Astrocyte (in vitro differentiated cells and primary cell): ENCODE data around the gene ADSS1. TPM values are rescaled to one million over a fixed set of nuclear protein-coding genes. Genes with fewer than 3 reads are reported as not detected.
A peak's percentile ranks its signal among the peaks of the same experiment; 100 is the strongest.

ENCODE experiments used
- DNase-seq: peaks from one replicate; pipeline ENCODE4 v3.0.0-alpha.2; 2010; ENCODE audit warnings: low read depth
- FAIRE-seq: peaks from 2 replicates; lab custom pipeline; 2011; peaks lifted over from hg19 to GRCh38; lab: Jason Lieb, UNC
- H2AFZ ChIP-seq: 2 replicates; pipeline ENCODE4 v1.6.0; 2012; ENCODE audit warnings: low read depth, low read length, inconsistent platforms
- H3K27ac ChIP-seq: 2 replicates; pipeline ENCODE4 v1.5.1; 2011; ENCODE audit warnings: low read depth, low read length, inconsistent platforms
- H3K27me3 ChIP-seq: 2 replicates; pipeline ENCODE4 v1.6.0; 2011; ENCODE audit warnings: low read length, inconsistent platforms; ENCODE audit not compliant: insufficient read depth
- H3K36me3 ChIP-seq: 2 replicates; pipeline ENCODE4 v1.5.1; 2011; ENCODE audit warnings: low read length, inconsistent platforms; ENCODE audit not compliant: insufficient read depth
- H3K4me1 ChIP-seq: 2 replicates; pipeline ENCODE4 v1.5.1; 2011; ENCODE audit warnings: low read length, inconsistent platforms; ENCODE audit not compliant: insufficient read depth
- H3K4me2 ChIP-seq: 2 replicates; pipeline ENCODE4 v1.6.0; 2012; ENCODE audit warnings: low read length, inconsistent platforms
- H3K4me3 ChIP-seq: 2 replicates; pipeline ENCODE4 v1.5.1; 2011; ENCODE audit warnings: low read depth, mild to moderate bottlenecking, low read length, inconsistent platforms; ENCODE audit not compliant: insufficient read depth
- H3K79me2 ChIP-seq: 2 replicates; pipeline ENCODE4 v1.6.0; 2012; ENCODE audit warnings: mild to moderate bottlenecking, low read length, inconsistent platforms; ENCODE audit not compliant: insufficient read depth
- H3K9ac ChIP-seq: 2 replicates; pipeline ENCODE4 v1.6.0; 2012; ENCODE audit warnings: mild to moderate bottlenecking, low read length, inconsistent platforms
- H3K9me3 ChIP-seq: 2 replicates; pipeline ENCODE4 v1.5.1; 2012; ENCODE audit warnings: low read depth, mild to moderate bottlenecking, low read length, inconsistent platforms; ENCODE audit not compliant: insufficient read depth
- H4K20me1 ChIP-seq: 2 replicates; pipeline ENCODE4 v1.6.0; 2012; ENCODE audit warnings: low read length, inconsistent platforms; ENCODE audit not compliant: insufficient read depth
- H3K27ac Mint-ChIP-seq: one replicate; pipeline ENCODE4 v1.8.0; 2021; ENCODE audit warnings: mild to moderate bottlenecking, mixed read lengths; ENCODE audit not compliant: unreplicated experiment
- H3K27me3 Mint-ChIP-seq: one replicate; pipeline ENCODE4 v1.8.0; 2021; ENCODE audit warnings: low read depth, mixed read lengths; ENCODE audit not compliant: unreplicated experiment
- H3K36me3 Mint-ChIP-seq: one replicate; pipeline ENCODE4 v1.8.0; 2021; ENCODE audit warnings: low read depth, mixed read lengths; ENCODE audit not compliant: unreplicated experiment
- H3K4me1 Mint-ChIP-seq: one replicate; pipeline ENCODE4 v1.8.0; 2021; ENCODE audit warnings: low read depth, mixed read lengths; ENCODE audit not compliant: unreplicated experiment
- H3K4me3 Mint-ChIP-seq: one replicate; pipeline ENCODE4 v1.8.0; 2021; ENCODE audit warnings: mild to moderate bottlenecking, moderate library complexity, mixed read lengths; ENCODE audit not compliant: unreplicated experiment
- H3K9me3 Mint-ChIP-seq: one replicate; pipeline ENCODE4 v1.8.0; 2021; ENCODE audit warnings: mild to moderate bottlenecking, mixed read lengths; ENCODE audit not compliant: unreplicated experiment
- EZH2 ChIP-seq: IDR thresholded peaks from 2 replicates; pipeline ENCODE4 v1.6.1; 2012; ENCODE audit warnings: mild to moderate bottlenecking, low read length, inconsistent platforms; ENCODE audit not compliant: insufficient read depth
- total RNA-seq: library from RNA; stranded (reverse); gene quantifications from 2 replicates; pipeline ENCODE4 v1.2.1, GENCODE V29; 2021
- TF ChIP-seq, protein P1 (sequence below): IDR thresholded peaks from 2 replicates; pipeline ENCODE4 v1.5.1; 2011; ENCODE audit warnings: low read depth, mild to moderate bottlenecking, inconsistent platforms, low read length, moderate library complexity; ENCODE audit not compliant: insufficient read depth

ADSS1 gene
- total RNA-seq, 1 donor from 2014 or later, result 4.4 TPM

DNA sequence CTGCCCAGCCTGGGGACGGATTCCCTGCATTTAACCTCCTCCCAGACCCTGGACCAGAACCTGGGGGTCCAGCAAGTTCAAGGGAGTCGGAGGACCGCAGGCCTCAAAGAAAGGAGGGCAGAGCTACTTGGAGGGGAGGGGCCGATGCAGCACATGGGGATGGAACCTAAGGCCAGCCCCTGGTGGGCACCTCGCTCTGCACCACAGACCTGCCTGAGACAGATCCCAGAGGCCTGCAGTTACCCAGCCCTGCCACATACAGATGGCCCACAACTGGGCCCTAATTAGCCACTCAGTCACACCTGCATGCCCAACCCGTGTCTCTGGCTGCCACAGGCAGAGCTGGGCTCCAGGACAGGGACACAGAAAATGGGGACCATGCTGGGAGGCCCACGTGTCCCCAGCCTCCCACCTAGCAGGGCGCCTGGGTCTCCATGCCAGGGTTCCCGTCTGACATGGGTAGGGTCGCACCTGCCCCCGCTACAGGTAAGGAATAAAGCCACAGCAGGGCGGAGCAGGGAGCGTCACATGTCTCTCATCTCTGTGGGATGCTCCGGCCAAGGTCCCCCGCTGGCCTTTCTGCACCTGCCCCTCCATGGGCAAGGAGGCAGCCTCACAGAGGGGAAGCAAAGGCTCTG lies 54.8 kb downstream of the ADSS1 start:
- Mint-ChIP-seq H3K36me3 (peaks cover 4% of the 10 kb centered on the region), H3K27ac (no peak overlapping the region), H3K4me3 (no peak overlapping the region), H3K9me3 (no peaks in the 10 kb centered on the region), H3K4me1 (no peaks in the 10 kb centered on the region), H3K27me3 (no peaks in the 10 kb centered on the region)
- Histone ChIP-seq H3K4me1 (no peaks in the 10 kb centered on the region), H2AFZ (no peak overlapping the region), H3K27ac (no peak overlapping the region), H3K9ac (no peak overlapping the region), H3K4me3 (no peak overlapping the region), H3K9me3 (no peaks in the 10 kb centered on the region), H3K4me2 (no peak overlapping the region), H3K36me3 (no peaks in the 10 kb centered on the region), H3K79me2 (peaks cover 16% of the 10 kb centered on the region), H4K20me1 (peaks cover 68% of the 10 kb centered on the region), H3K27me3 (no peaks in the 10 kb centered on the region)
- TF ChIP-seq EZH2, result no peak
- TF ChIP-seq, protein P1, sequence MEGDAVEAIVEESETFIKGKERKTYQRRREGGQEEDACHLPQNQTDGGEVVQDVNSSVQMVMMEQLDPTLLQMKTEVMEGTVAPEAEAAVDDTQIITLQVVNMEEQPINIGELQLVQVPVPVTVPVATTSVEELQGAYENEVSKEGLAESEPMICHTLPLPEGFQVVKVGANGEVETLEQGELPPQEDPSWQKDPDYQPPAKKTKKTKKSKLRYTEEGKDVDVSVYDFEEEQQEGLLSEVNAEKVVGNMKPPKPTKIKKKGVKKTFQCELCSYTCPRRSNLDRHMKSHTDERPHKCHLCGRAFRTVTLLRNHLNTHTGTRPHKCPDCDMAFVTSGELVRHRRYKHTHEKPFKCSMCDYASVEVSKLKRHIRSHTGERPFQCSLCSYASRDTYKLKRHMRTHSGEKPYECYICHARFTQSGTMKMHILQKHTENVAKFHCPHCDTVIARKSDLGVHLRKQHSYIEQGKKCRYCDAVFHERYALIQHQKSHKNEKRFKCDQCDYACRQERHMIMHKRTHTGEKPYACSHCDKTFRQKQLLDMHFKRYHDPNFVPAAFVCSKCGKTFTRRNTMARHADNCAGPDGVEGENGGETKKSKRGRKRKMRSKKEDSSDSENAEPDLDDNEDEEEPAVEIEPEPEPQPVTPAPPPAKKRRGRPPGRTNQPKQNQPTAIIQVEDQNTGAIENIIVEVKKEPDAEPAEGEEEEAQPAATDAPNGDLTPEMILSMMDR, result no peak
- DNase-seq (no peak), FAIRE-seq (no peak)

DNA sequence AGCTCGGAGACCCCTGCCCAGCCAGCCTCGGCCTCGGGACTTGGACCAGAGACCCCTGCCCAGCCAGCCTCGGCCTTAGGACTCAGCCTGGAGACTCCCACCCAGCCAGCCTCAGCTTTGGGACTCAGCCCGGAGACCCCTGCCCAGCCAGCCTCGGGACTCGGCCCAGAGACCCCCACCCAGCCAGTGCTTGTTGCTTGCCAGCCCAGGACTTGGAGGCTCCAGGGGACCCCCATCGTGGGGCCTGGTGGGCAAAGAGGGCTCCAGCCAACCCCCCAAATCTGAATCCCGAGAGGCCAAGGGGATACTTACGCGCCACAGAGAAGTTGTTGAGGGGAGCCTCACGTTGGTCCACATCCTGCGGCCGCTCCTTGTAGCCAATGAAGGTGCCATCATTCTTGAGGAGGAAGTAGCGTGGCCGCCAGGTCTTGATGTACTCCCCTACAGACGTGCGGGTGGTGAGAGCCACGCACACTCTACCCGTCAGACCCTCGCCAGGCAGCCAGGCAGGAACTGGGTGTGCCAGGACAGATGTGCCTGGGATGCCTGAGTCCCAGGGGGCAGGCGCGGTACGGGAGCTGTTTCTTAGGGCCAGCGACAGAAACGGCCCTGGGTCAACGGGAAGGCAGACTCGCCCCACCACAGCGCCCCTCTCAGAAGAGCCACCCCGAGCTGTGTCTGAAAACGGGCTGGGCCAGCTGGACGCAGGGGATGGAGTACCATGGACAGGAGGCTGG lies 55.9 kb downstream of the ADSS1 start:
- Histone ChIP-seq H3K9me3 (no peaks in the 10 kb centered on the region), H3K9ac (no peak overlapping the region), H3K79me2 (peaks cover 28% of the 10 kb centered on the region), H3K27me3 (no peaks in the 10 kb centered on the region), H2AFZ (no peak overlapping the region), H3K36me3 (no peaks in the 10 kb centered on the region), H4K20me1 (peaks cover 79% of the 10 kb centered on the region), H3K27ac (no peak overlapping the region), H3K4me2 (no peak overlapping the region), H3K4me1 (no peaks in the 10 kb centered on the region), H3K4me3 (no peak overlapping the region)
- H3K27ac Mint-ChIP-seq, result no peak overlapping the region
- no peaks in the 10 kb centered on the region for H3K27me3 Mint-ChIP-seq
- no peaks in the 10 kb centered on the region for H3K9me3 Mint-ChIP-seq
- DNase-seq (no peak), FAIRE-seq (no peak)
- H3K36me3 Mint-ChIP-seq, result peaks cover 4% of the 10 kb centered on the region
- H3K4me1 Mint-ChIP-seq, result no peaks in the 10 kb centered on the region
- TF ChIP-seq EZH2, result no peak
- H3K4me3 Mint-ChIP-seq, result no peak overlapping the region

DNA sequence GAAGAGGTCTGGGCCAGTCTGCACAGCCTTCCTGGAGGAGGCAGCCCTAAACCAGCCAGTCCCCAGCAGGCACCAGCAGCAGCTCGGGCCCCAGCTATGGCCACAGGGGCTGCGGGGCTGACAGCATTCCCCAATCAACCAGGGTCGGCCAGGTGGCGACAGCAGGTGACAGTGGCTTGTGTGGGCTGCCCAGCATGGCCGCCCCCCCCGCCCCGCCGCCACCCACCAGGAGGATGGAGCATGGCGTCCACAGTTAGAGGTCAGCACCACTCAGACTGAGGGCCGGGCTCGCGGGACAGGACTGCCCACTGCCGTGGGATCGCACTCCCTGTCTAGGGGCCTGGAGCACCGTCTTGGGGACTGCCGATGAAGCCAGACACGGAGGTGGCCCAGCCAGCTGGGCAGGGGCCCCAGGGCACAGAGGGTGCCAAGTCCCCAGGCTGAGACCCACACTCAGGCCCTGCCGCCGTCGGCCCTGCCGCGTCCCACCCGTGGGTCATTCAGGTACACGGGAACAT lies 56.5 kb downstream of the ADSS1 start:
- no peak overlapping the region for H2AFZ ChIP-seq
- H3K79me2 ChIP-seq, result peaks cover 34% of the 10 kb centered on the region
- no peaks in the 10 kb centered on the region for H3K36me3 ChIP-seq
- no peaks in the 10 kb centered on the region for H3K4me1 ChIP-seq
- no peak overlapping the region for H3K4me3 ChIP-seq
- no peaks in the 10 kb centered on the region for H3K27me3 ChIP-seq
- Mint-ChIP-seq H3K4me1 (no peaks in the 10 kb centered on the region), H3K4me3 (no peak overlapping the region), H3K36me3 (peaks cover 4% of the 10 kb centered on the region), H3K27ac (peak overlapping the region; percentile 66), H3K9me3 (no peaks in the 10 kb centered on the region), H3K27me3 (no peaks in the 10 kb centered on the region)
- no peak for DNase-seq
- H3K9ac ChIP-seq, result no peak overlapping the region
- H4K20me1 ChIP-seq, result peaks cover 86% of the 10 kb centered on the region
- no peak overlapping the region for H3K4me2 ChIP-seq
- no peak for FAIRE-seq
- no peak overlapping the region for H3K27ac ChIP-seq
- H3K9me3 ChIP-seq, result no peaks in the 10 kb centered on the region
- TF ChIP-seq, protein P1, result no peak
- no peak for TF ChIP-seq EZH2
